T-helper 1 cell treated with Interleukin-12 subunit alpha and Interleukin-12 subunit beta and Interleukin-4 antibody, amounts not matched to agents 30 μg/mL and 1 μg/mL, for 36 hours (primary cell): ENCODE data around the gene CDK19.

ENCODE experiments used
- H3K27ac Mint-ChIP-seq: one replicate; pipeline ENCODE4 v1.8.0; 2021; ENCODE audit warnings: mild to moderate bottlenecking, mixed read lengths
- H3K27me3 Mint-ChIP-seq: one replicate; pipeline ENCODE4 v1.8.0; 2021; ENCODE audit warnings: low read depth, mixed read lengths
- H3K36me3 Mint-ChIP-seq: one replicate; pipeline ENCODE4 v1.8.0; 2021; ENCODE audit warnings: low read depth, mixed read lengths
- H3K4me1 Mint-ChIP-seq: one replicate; pipeline ENCODE4 v1.8.0; 2021; ENCODE audit warnings: low read depth, mixed read lengths
- H3K4me3 Mint-ChIP-seq: one replicate; pipeline ENCODE4 v1.8.0; 2021; ENCODE audit warnings: mild to moderate bottlenecking, moderate library complexity, mixed read lengths
- H3K9me3 Mint-ChIP-seq: one replicate; pipeline ENCODE4 v1.8.0; 2021; ENCODE audit warnings: mixed read lengths

CDK19 gene

DNA sequence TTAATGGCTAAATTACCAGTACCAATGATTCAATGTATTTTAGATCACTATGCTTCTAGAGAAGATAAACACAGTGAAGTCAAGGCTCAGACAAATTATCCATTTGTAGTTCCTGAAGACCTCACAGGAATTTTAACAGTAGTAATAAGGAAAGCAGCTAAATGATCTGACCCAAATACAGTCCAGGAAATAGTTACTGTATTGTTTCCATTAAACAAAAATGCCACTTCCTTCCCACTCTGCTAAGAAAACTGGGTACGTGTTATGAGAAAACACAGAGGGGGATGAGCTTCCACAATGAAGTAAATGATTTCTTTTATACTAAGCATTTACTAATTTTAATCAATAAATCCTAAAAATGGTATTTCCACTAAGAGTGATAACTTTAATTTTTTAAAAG is 127.9 kb downstream of the CDK19 start:
- Mint-ChIP-seq H3K27me3 (no peaks in the 10 kb centered on the region), H3K9me3 (no peaks in the 10 kb centered on the region), H3K4me3 (no peak overlapping the region), H3K4me1 (peaks cover 11% of the 10 kb centered on the region), H3K36me3 (peaks cover 2% of the 10 kb centered on the region), H3K27ac (no peak overlapping the region)

DNA sequence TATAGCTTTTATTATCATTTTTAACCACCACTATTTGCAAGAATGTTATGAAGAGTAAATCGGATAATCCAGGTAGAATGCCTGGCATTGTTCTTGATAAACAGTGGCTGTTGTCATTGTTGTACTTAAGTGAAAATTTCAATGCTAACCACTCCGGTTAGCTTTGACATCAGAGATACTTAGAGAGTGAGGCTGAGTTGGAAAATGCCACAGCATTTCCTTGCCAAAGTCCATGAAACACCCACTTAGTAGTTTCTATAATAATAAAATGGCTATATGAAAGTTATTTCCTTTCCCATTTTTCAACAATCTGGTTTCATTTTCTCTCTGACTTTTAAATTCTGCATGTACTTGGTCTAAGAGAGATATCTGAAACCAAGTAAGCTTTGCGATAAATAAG is 132.0 kb downstream of the CDK19 start:
- Mint-ChIP-seq H3K36me3 (peaks cover 2% of the 10 kb centered on the region), H3K4me1 (peaks cover 11% of the 10 kb centered on the region), H3K9me3 (no peaks in the 10 kb centered on the region), H3K27me3 (no peaks in the 10 kb centered on the region), H3K27ac (no peak overlapping the region), H3K4me3 (no peak overlapping the region)

DNA sequence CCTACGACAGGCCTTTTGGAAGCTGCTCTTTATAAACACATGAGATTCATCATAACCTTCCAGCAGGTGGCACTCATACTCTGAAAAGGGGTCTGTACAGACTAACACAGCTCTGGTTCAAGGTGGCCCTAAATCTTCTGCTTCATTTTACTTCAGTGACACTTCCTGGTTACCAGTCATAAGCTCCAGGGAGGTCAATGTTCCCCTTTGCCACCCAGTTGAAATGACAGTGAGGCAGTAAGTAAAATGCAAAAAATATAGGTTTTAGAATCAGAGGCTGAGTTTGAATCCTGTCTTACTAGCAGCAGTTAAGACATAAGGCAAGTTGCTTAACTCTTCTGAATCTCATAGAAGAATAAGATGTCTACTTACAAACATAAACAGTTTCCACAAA is 132.8 kb downstream of the CDK19 start:
- Mint-ChIP-seq H3K9me3 (no peaks in the 10 kb centered on the region), H3K27ac (no peak overlapping the region), H3K36me3 (peaks cover 2% of the 10 kb centered on the region), H3K4me3 (no peak overlapping the region), H3K4me1 (peaks cover 8% of the 10 kb centered on the region), H3K27me3 (no peaks in the 10 kb centered on the region)

DNA sequence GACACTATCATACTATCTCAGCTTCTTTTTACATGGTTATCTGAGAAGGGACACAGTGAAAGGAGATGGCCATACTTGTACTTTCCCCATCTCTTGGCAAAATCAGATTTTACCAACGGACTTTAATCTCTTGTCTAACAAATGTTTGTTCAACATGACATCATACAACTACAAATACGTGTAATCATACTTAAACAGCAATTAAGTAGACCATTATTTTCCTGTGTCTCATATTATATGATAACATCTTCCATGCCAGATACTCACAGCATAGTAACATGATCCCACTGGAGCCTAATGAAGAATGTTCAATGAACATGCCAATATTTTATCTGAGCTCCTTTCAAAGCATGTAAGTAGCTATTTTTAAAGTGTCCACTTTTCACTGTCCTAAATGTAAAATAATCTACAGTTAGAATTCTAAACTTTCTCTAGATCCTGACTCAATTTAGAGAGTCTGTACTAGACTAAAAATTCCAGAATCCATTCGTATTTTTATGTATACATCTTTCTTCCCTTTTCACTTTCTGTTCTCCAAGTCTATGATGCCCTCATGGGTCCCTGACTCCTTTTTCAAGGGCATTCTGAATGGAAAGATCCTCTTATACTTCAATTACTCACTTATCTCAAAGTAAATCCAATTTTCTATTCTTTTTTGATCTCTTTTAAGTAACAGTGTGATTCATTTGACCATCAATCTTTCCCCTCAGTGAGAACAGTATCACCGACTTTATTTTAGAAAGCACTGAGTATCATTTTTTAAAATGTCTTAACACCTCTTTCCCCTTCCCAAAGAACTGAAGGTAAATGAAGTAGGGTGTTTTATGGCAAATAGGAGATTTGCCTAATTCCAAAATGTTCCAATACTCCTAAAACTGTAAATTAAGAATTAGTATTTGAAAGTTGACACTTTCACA is 133.5 kb downstream of the CDK19 start:
- peaks cover 2% of the 10 kb centered on the region for H3K36me3 Mint-ChIP-seq
- no peak overlapping the region for H3K4me3 Mint-ChIP-seq
- no peaks in the 10 kb centered on the region for H3K9me3 Mint-ChIP-seq
- no peak overlapping the region for H3K27ac Mint-ChIP-seq
- peaks cover 3% of the 10 kb centered on the region for H3K4me1 Mint-ChIP-seq
- no peaks in the 10 kb centered on the region for H3K27me3 Mint-ChIP-seq

DNA sequence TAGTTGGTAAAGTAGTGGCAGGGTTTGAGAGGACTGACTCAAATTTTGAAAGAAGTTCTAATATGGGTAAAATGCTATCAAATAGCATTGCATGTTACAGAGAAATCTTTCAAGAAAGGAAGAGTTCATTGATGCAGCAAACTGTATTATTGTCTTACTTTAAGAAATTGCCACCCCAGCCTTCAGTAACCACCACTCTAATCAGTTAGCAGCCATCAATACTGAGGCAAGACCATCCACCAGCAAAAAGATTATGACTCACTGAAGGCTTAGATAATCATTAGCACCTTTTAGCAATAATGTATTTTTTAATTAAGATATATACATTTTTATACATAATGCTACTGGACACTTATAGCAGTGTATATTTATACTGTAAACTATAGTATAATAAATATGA is 138.9 kb downstream of the CDK19 start:
- Mint-ChIP-seq H3K9me3 (no peaks in the 10 kb centered on the region), H3K27ac (no peak overlapping the region), H3K4me3 (no peak overlapping the region), H3K36me3 (no peaks in the 10 kb centered on the region), H3K4me1 (peaks cover 2% of the 10 kb centered on the region), H3K27me3 (no peaks in the 10 kb centered on the region)

DNA sequence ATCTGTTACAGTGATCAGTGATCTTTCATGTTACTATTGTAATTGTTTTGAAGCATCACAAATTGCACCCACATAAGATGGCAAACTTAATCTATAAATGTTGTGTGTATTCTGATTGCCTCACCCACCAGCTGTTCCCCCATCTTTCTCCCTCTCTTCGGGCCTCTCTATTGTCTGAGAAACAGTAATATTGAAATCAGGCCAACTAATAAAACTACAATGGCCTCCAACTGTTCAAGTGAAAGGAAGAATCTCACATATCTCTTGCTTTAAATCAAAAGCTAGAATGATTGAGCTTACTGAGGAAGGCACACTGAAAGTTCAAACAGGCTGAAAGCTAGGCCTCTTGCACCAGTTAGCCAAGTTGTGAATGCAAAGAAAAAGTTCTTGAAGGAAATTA is 141.2 kb downstream of the CDK19 start:
- peaks cover 2% of the 10 kb centered on the region for H3K4me1 Mint-ChIP-seq
- no peaks in the 10 kb centered on the region for H3K9me3 Mint-ChIP-seq
- H3K36me3 Mint-ChIP-seq = no peaks in the 10 kb centered on the region
- no peaks in the 10 kb centered on the region for H3K27me3 Mint-ChIP-seq
- H3K4me3 Mint-ChIP-seq = no peak overlapping the region
- no peak overlapping the region for H3K27ac Mint-ChIP-seq

DNA sequence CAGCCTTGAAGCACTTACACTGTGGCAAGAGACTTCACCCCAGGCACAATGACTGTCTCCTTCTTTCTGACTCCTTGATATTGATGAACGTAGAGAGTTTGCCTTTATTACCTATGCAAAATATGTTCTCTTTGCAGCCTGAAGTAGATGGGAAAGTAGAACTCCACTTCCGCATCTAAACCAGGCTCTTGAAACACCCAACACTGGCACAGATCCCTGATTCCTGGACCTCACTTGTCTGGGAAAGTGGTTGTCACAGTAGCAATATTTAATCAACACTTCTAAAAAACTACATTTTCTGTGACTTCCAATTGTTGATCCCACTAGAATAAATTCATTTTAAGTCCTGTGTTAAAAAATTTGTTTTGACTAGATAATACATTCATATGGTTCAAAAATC is 143.1 kb downstream of the CDK19 start:
- Mint-ChIP-seq H3K27ac (no peak overlapping the region), H3K9me3 (no peaks in the 10 kb centered on the region), H3K36me3 (no peaks in the 10 kb centered on the region), H3K27me3 (no peaks in the 10 kb centered on the region), H3K4me3 (no peak overlapping the region), H3K4me1 (peaks cover 2% of the 10 kb centered on the region)

DNA sequence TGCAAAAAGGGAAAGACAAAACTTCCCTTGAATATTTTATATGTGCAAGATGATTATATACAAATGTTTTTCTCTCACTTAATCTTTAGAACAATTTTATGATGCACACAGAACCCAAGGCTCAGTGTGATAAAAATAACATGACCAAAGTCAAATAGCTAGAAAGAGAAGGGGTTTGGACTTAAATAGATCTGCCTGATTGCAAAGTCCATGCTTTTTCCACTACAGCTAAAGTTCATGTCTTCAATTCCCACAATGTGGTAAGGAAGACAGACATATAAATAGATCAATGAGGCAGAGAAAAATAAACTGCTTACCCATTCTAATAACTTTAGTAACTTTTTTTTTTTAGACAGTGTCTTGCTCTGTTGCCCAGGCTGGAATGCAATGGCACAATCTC is 143.8 kb downstream of the CDK19 start:
- H3K4me3 Mint-ChIP-seq = no peak overlapping the region
- H3K4me1 Mint-ChIP-seq = peaks cover 2% of the 10 kb centered on the region
- no peaks in the 10 kb centered on the region for H3K36me3 Mint-ChIP-seq
- H3K27me3 Mint-ChIP-seq = no peaks in the 10 kb centered on the region
- H3K27ac Mint-ChIP-seq = no peak overlapping the region
- no peaks in the 10 kb centered on the region for H3K9me3 Mint-ChIP-seq

DNA sequence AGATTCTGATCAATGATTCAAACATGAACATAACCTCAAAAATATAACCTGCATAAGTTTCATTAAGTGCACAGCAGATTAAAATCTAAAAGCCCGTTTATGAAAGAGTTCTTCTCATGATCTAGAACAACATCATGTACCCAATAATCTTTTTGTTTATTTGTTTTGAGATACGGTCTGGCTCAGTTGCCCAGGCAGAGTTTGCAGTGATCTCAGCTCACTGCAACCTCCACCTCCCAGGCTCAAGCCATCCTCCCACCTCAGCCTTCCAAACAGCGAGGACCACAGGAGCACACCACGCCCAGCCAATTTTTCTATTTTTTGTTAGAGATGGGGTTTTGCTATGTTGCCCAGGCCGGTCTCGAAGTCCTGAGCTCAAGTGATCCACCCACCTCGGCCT is 149.7 kb downstream of the CDK19 start:
- H3K36me3 Mint-ChIP-seq = peaks cover 1% of the 10 kb centered on the region
- no peak overlapping the region for H3K4me3 Mint-ChIP-seq
- no peaks in the 10 kb centered on the region for H3K9me3 Mint-ChIP-seq
- no peak overlapping the region for H3K27ac Mint-ChIP-seq
- no peaks in the 10 kb centered on the region for H3K27me3 Mint-ChIP-seq
- H3K4me1 Mint-ChIP-seq = no peaks in the 10 kb centered on the region

DNA sequence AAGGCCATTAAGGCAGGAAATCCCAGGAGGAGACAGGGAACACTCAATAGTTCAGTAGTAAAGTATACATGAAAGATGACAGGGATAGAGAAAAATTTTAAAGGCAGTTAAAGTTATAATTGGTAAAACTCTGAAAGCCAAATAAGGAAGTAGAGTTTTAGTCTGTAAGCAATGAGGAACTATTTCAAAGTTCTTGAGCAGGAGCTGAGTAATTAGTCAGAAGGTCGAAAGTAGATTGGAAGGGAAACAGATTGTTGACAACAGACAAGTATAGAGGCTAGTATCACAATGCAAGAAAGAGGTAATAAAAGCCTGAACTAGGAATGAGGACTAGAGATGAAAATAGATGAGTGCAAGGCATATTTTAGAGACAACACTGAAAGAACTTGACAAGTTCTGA is 150.3 kb downstream of the CDK19 start:
- Mint-ChIP-seq H3K9me3 (no peaks in the 10 kb centered on the region), H3K36me3 (peaks cover 1% of the 10 kb centered on the region), H3K27me3 (no peaks in the 10 kb centered on the region), H3K27ac (no peak overlapping the region), H3K4me1 (no peaks in the 10 kb centered on the region), H3K4me3 (no peak overlapping the region)

DNA sequence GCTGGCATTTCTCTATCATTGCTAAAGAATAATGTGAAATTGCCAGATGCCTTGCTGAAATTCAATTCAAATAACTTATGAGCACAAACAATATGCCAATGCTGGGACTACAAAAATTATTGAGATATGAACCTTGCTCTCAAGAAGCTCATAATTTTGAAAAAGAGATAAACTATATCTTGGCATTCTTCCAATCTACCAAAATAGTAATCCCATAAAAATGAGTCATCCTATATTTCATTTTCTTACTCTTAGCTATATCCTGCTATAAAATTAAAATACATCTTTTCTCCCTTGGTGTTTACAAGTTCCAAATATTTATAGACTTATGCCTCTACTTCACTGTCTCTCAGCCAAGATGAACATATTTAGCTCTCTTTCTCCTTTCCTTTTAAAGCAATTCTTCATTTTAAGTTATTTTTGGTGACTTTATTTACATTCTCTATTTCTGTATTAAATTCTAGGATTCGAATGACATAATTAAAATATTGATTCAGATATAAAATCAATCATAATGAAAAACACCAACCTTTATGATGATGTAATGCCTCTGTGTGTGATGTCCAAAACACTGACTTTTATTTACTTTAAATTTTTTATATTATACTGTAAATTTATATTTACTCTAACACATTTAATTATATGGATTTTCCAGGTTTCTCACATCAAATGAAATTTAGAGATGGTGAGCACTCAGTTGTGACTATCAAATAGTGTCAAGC is 152.6 kb downstream of the CDK19 start:
- Mint-ChIP-seq H3K4me1 (no peaks in the 10 kb centered on the region), H3K27me3 (no peaks in the 10 kb centered on the region), H3K9me3 (no peaks in the 10 kb centered on the region), H3K27ac (no peak overlapping the region), H3K36me3 (peaks cover 2% of the 10 kb centered on the region), H3K4me3 (no peak overlapping the region)

DNA sequence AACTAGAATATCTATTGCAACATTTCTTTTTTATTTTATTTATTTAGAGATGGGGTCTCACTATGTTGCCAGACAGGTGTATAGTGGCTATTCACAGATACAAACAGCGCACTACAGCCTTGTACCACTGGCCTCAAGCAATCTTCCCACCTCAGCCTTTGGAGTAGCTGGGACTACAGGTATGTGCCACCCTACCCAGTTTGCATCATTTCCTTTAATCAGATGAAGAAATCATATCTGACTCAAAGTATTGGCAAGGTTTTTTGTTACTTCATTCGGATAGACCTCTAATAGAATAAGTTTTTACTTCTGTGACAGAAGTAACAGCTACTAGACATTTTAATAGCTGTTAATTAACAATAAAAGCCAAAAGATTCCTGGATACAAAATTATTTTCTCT is 153.9 kb downstream of the CDK19 start:
- Mint-ChIP-seq H3K36me3 (peaks cover 2% of the 10 kb centered on the region), H3K4me1 (no peaks in the 10 kb centered on the region), H3K9me3 (no peaks in the 10 kb centered on the region), H3K4me3 (no peak overlapping the region), H3K27me3 (no peaks in the 10 kb centered on the region), H3K27ac (no peak overlapping the region)

DNA sequence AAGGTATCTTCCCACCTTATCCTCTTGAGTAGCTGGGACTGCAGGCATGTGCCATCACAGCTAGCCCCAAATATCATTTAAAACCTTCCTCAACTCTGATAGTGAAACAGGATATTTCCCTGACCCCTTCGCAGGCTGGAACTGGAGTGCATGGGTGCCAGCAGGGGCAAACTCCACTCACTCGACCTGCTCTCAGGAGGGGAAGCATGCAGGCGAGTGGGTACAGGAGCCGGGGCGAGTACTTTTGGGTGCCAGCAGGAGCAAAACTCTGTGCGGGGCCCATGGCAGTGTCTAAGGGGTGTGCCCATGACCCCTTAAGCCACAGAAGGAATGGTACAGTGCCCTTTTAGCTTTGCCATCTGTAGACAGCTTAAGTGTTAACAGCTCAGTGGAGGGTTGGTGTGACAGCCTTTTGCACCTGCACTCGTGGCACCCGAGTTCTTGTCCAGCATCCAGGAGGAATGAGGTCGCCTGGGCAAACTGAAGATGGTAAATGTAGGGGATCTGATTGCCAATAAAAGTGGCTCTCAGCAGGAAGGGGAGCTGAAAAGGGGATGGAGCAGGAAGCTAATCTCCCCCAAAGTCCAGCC is 155.1 kb downstream of the CDK19 start:
- no peaks in the 10 kb centered on the region for H3K4me1 Mint-ChIP-seq
- no peaks in the 10 kb centered on the region for H3K27me3 Mint-ChIP-seq
- peaks cover 7% of the 10 kb centered on the region for H3K36me3 Mint-ChIP-seq
- H3K4me3 Mint-ChIP-seq = no peak overlapping the region
- H3K9me3 Mint-ChIP-seq = no peaks in the 10 kb centered on the region
- H3K27ac Mint-ChIP-seq = no peak overlapping the region

DNA sequence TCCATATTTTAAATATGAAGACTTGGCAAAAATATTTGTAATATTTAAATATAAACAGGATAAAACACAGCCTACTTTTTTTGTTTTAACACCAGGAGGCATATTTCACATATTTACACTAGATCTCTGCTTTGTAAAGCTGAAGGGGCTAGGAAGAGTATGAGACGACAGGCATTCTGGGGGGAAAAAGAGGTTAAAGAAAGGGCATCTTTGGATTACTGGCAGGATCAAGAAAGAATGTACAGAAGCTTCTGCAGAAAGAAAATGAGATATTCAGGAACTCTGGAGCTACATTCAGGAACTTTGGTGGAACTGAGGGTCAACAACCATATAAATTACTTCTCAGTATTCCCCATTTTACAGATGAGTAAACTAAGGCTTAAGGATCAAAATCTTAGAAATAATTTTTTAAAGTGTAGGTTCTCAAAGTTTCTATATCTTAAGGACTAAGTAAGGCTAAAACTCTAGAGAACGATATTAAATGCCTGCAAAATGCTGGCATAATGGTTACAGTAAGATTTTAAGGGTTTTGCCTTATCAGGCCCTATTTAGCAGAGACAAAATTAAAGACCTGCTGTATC is 156.5 kb downstream of the CDK19 start:
- Mint-ChIP-seq H3K9me3 (no peaks in the 10 kb centered on the region), H3K4me3 (no peak overlapping the region), H3K4me1 (no peaks in the 10 kb centered on the region), H3K27me3 (no peaks in the 10 kb centered on the region), H3K27ac (no peak overlapping the region), H3K36me3 (peaks cover 6% of the 10 kb centered on the region)

DNA sequence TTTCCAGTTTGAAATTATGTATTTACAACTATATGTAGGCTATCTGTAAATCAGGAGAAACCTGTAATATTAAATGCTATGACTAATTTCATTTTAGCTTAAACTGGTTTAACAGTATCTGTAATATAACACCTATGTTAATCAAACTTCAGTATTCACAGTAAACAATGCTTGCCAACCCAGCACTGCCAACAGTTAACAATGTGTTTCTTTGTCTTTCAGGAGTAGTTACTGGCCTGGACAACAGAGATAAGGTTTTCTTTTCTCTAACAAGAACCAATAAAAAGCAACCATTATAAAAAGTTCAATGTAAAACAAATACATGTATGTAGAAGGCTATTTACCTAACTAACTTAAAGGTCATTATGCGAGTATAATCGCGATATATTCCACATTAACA is 158.8 kb downstream of the CDK19 start:
- no peaks in the 10 kb centered on the region for H3K9me3 Mint-ChIP-seq
- peaks cover 2% of the 10 kb centered on the region for H3K4me1 Mint-ChIP-seq
- H3K27me3 Mint-ChIP-seq = no peaks in the 10 kb centered on the region
- H3K36me3 Mint-ChIP-seq = peaks cover 6% of the 10 kb centered on the region
- no peak overlapping the region for H3K4me3 Mint-ChIP-seq
- H3K27ac Mint-ChIP-seq = no peak overlapping the region
